Measurements from ENCODE around the gene STAT5B. TPM values are rescaled to one million over a fixed set of nuclear protein-coding genes. Genes with fewer than 3 reads are reported as not detected.

STAT5B gene
- total and polyA plus RNA-seq, 2 of the 8 experiments (the other 6 are each of a cell fraction or from before 2014, with no cell fraction given) = 35.3 to 52.6 TPM

DNA sequence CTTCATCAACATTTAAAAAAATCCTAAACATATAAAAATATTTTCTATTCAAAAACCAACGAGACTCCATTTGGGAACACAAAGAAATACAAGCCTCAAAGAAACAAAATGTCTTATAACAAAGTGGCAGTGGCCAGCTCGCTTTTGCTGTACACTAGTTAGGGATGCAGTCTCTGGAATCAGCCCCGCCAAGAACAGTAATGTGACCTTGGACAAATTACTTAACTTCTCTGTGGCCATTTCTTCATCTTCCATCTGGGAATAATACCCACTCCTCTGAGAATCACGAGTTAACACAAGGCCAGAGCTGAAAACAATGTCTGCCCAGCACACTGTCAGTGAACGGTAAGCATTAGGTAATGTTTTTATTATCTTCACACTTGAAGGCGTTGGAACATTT is 5.6 kb downstream of the STAT5B start:
- Histone ChIP-seq H3K9me3 (ENCODE audit: insufficient read depth in 2 of 2, low read depth in 1 of 2, low read length in 1 of 2) (no peaks in the 10 kb centered on the region), H3K4me3 (ENCODE audit: extremely low read depth in 1 of 4, insufficient read depth in 2 of 4, low read depth in 3 of 4, low read length in 4 of 4) (no peak overlapping the region), H3K56ac (replicated peaks; ENCODE audit: insufficient read length, low read depth, low read length) (no peak overlapping the region), H3K4me1 (replicated peaks in 1 of 4; ENCODE audit: control insufficient read depth in 3 of 4, insufficient read depth in 4 of 4, low read length in 3 of 4) (peaks cover 5 to 14% (median 11%) of the 10 kb centered on the region in 4 experiments; a peak in 6 of 7 replicates), H2BK12ac (ENCODE audit: low read depth, low read length) (no peak overlapping the region), H2BK120ac (replicated peaks; ENCODE audit: low read depth, low read length) (no peak overlapping the region), H2BK15ac (ENCODE audit: low read length) (no peak overlapping the region), H3K9ac (replicated peaks in 1 of 4; ENCODE audit: extremely low read depth in 1 of 4, low read depth in 3 of 4, low read length in 3 of 4) (no peak overlapping the region), H3K18ac (ENCODE audit: extremely low read depth, low read length) (no peak overlapping the region), H2AK5ac (ENCODE audit: low read depth, low read length) (no peak overlapping the region), H3K4me2 (ENCODE audit: insufficient read depth in 1 of 2, low read depth in 2 of 2, low read length in 2 of 2) (no peak overlapping the region), H4K20me1 (replicated peaks in 1 of 2; ENCODE audit: control insufficient read depth in 1 of 2, insufficient read depth in 2 of 2, low read length in 2 of 2) (peaks cover 0 to 4% of the 10 kb centered on the region in 2 experiments), H3K27ac (ENCODE audit: low read depth, low read length) (no peak overlapping the region), H2AFZ (ENCODE audit: low read length) (no peak overlapping the region), H3K23me2 (ENCODE audit: low read depth, low read length) (peaks cover 8% of the 10 kb centered on the region; the same call in 1 of the 2 replicates), H3K36me3 (ENCODE audit: control insufficient read depth in 2 of 4, insufficient read depth in 4 of 4, low read length in 3 of 4) (no peaks in the 10 kb centered on the region), H2BK20ac (ENCODE audit: low read length) (no peak overlapping the region), H3K79me1 (ENCODE audit: low read depth, low read length) (peaks cover 11% of the 10 kb centered on the region), H3K27me3 (replicated peaks in 1 of 4; ENCODE audit: control insufficient read depth in 3 of 4, extremely low read depth in 1 of 4, insufficient read depth in 3 of 4, low read length in 3 of 4) (no peaks in the 10 kb centered on the region), H3K79me2 (ENCODE audit: control insufficient read depth in 1 of 2, insufficient read depth in 2 of 2, low read length in 2 of 2) (peaks cover 6 to 78% of the 10 kb centered on the region in 2 experiments; a peak in 3 of 4 replicates), H2BK5ac (ENCODE audit: low read depth, low read length) (no peak overlapping the region), H4K91ac (replicated peaks; ENCODE audit: insufficient read length, low read length) (no peak overlapping the region), H4K5ac (ENCODE audit: insufficient read length, low read depth, low read length) (no peak overlapping the region), H3K23ac (ENCODE audit: insufficient read length) (no peak overlapping the region), H4K8ac (ENCODE audit: extremely low read depth, insufficient read depth, low read length) (no peak overlapping the region), H3K4ac (replicated peaks; ENCODE audit: insufficient read length, low read depth, low read length) (no peak overlapping the region), H3K14ac (ENCODE audit: insufficient read length) (no peak overlapping the region)
- no peak for DNase-seq (ENCODE audit: low read depth in 1 of 2, low spot score in 2 of 2)
- 88% methylated on average over 6 of the region's 6 CpGs; no CpG with 5 or more reads in 1 of the 2 experiments for WGBS, 2 experiments (ENCODE audit: extremely low coverage in 1 of 2, insufficient coverage in 1 of 2, insufficient read length in 1 of 2, insufficient replicate concordance in 2 of 2, low coverage in 1 of 2, low lambda C conversion rate in 2 of 2, missing lambda C conversion rate in 1 of 2)
- POLR2A ChIA-PET (ENCODE audit: partially characterized antibody) = no interaction called here
- CTCF ChIA-PET (ENCODE audit: partially characterized antibody) = interaction anchor here (0.8 to 3.1 kb wide), 3 partner anchors 9 to 48 kb away, joined by 3 to 15 read pairs (median 5); no protein-coding TSS in a partner anchor
- no peak for FAIRE-seq
- TF ChIP-seq NRF1 (IDR thresholded peaks at IDR 0.05; ENCODE audit: low read depth, low read length) = no peak
- no peak for TF ChIP-seq SIX5 (IDR thresholded peaks at IDR 0.05; ENCODE audit: low read depth, low read length)
- TF ChIP-seq BRCA1 (IDR thresholded peaks at IDR 0.05; ENCODE audit: low read depth, low read length) = no peak

Data from H1 (cell line).